NCI-H1417 treated with DMSO at 0.1 percent for 48 hours (cell line): ENCODE data around the gene RNF214.

Source experiments
- DNase-seq: peaks from one replicate; lab custom pipeline; 2025; lab: John Stamatoyannopoulos, UW

Gene RNF214

GRCh38 chr11:117214404-117215110 lies 17.9 kb upstream of the RNF214 start:
- no peak for DNase-seq

- no peak for DNase-seq
These were observed 15.1 kb upstream of the RNF214 start for GRCh38 chr11:117217141-117218084.

GRCh38 chr11:117218133-117218915 lies 14.1 kb upstream of the RNF214 start:
- no peak for DNase-seq

- DNase-seq: no peak
These were observed 13.5 kb upstream of the RNF214 start for GRCh38 chr11:117219001-117219400.

- DNase-seq: no peak
These were observed 13.0 kb upstream of the RNF214 start for GRCh38 chr11:117219455-117219854.

GRCh38 chr11:117219995-117220394 lies 12.5 kb upstream of the RNF214 start:
- no peak for DNase-seq

- DNase-seq: no peak
These were observed 11.9 kb upstream of the RNF214 start for GRCh38 chr11:117220568-117220967.

- DNase-seq: no peak
These were observed 11.3 kb upstream of the RNF214 start for GRCh38 chr11:117220999-117221774.

GRCh38 chr11:117221775-117222517 lies 10.5 kb upstream of the RNF214 start:
- no peak for DNase-seq

- DNase-seq: no peak
These were observed 9.3 kb upstream of the RNF214 start for GRCh38 chr11:117222991-117223740.

- DNase-seq: no peak
These were observed 8.5 kb upstream of the RNF214 start for GRCh38 chr11:117223741-117224689.

GRCh38 chr11:117225553-117226170 lies 6.8 kb upstream of the RNF214 start:
- DNase-seq: no peak

GRCh38 chr11:117226388-117227385 lies 5.8 kb upstream of the RNF214 start:
- peak; percentile 31 for DNase-seq

- DNase-seq: no peak
These were observed 4.4 kb upstream of the RNF214 start for GRCh38 chr11:117228091-117228490.

- DNase-seq: no peak
These were observed 3.1 kb upstream of the RNF214 start for GRCh38 chr11:117229411-117229810.

GRCh38 chr11:117229931-117230285 lies 2.6 kb upstream of the RNF214 start:
- no peak for DNase-seq

- DNase-seq: no peak
These were observed 2.0 kb upstream of the RNF214 start for GRCh38 chr11:117230286-117230961.
